HEK293 (cell line): Measurements from ENCODE around the gene GSAP.

Experiments
- FEZF1 ChIP-seq: fragments of 450-650 bp; formaldehyde crosslinking; IDR thresholded peaks from 2 replicates; pipeline ENCODE4 v1.5.1; 2016; ENCODE audit warnings: missing biosample characterization, missing genetic modification characterization
- GLIS1 ChIP-seq: fragments of 450-650 bp; formaldehyde crosslinking; IDR thresholded peaks from 2 replicates; pipeline ENCODE4 v1.5.1; 2016; ENCODE audit warnings: missing biosample characterization, missing genetic modification characterization
- KLF9 ChIP-seq: fragments of 450-650 bp; formaldehyde crosslinking; IDR thresholded peaks from 2 replicates; pipeline ENCODE4 v1.5.1; 2016; ENCODE audit warnings: missing biosample characterization, missing genetic modification characterization, low read depth
- MZF1 ChIP-seq: fragments of 450-650 bp; formaldehyde crosslinking; IDR thresholded peaks from 2 replicates; pipeline ENCODE4 v1.5.1; 2017; ENCODE audit warnings: missing biosample characterization, missing genetic modification characterization, borderline replicate concordance
- PATZ1 ChIP-seq: fragments of 450-650 bp; formaldehyde crosslinking; IDR thresholded peaks from 2 replicates; pipeline ENCODE4 v1.5.1; 2016; ENCODE audit warnings: missing biosample characterization, missing genetic modification characterization
- PRDM4 ChIP-seq: fragments of 450-650 bp; formaldehyde crosslinking; IDR thresholded peaks from 2 replicates; pipeline ENCODE4 v1.5.1; 2017; ENCODE audit warnings: missing biosample characterization, missing genetic modification characterization
- PRDM6 ChIP-seq: fragments of 450-650 bp; formaldehyde crosslinking; IDR thresholded peaks from 2 replicates; pipeline ENCODE4 v1.5.1; 2017; ENCODE audit warnings: missing biosample characterization, missing genetic modification characterization
- SP3 ChIP-seq: fragments of 450-650 bp; formaldehyde crosslinking; IDR thresholded peaks from 2 replicates; pipeline ENCODE4 v1.5.1; 2016; ENCODE audit warnings: missing biosample characterization, missing genetic modification characterization
- ZBTB17 ChIP-seq: fragments of 450-650 bp; formaldehyde crosslinking; IDR thresholded peaks from 2 replicates; pipeline ENCODE4 v1.5.1; 2016; ENCODE audit warnings: missing biosample characterization, missing genetic modification characterization
- ZBTB21 ChIP-seq: fragments of 450-650 bp; formaldehyde crosslinking; IDR thresholded peaks from 2 replicates; pipeline ENCODE4 v1.5.1; 2017; ENCODE audit warnings: missing biosample characterization, missing genetic modification characterization
- ZBTB49 ChIP-seq: fragments of 450-650 bp; formaldehyde crosslinking; IDR thresholded peaks from 2 replicates; pipeline ENCODE4 v1.5.1; 2016; ENCODE audit warnings: missing biosample characterization, missing genetic modification characterization, low read depth
- ZFP3 ChIP-seq: fragments of 450-650 bp; formaldehyde crosslinking; IDR thresholded peaks from 2 replicates; pipeline ENCODE4 v1.5.1; 2016; ENCODE audit warnings: low read depth, missing biosample characterization, missing genetic modification characterization
- ZNF138 ChIP-seq: fragments of 450-650 bp; formaldehyde crosslinking; IDR thresholded peaks from 2 replicates; pipeline ENCODE4 v1.5.1; 2016; ENCODE audit warnings: missing biosample characterization, missing genetic modification characterization, borderline replicate concordance
- ZNF148 ChIP-seq: fragments of 450-650 bp; formaldehyde crosslinking; IDR thresholded peaks from 2 replicates; pipeline ENCODE4 v1.5.0; 2017; ENCODE audit warnings: missing biosample characterization, missing genetic modification characterization, borderline replicate concordance
- ZNF19 ChIP-seq: fragments of 450-650 bp; formaldehyde crosslinking; IDR thresholded peaks from 2 replicates; pipeline ENCODE4; 2016; ENCODE audit warnings: missing biosample characterization, missing genetic modification characterization, low read depth
- ZNF2 ChIP-seq: fragments of 450-650 bp; formaldehyde crosslinking; IDR thresholded peaks from 2 replicates; pipeline ENCODE4 v1.5.1; 2016; ENCODE audit warnings: missing biosample characterization, missing genetic modification characterization
- ZNF302 ChIP-seq: fragments of 450-650 bp; formaldehyde crosslinking; IDR thresholded peaks from 2 replicates; pipeline ENCODE4 v1.5.1; 2016; ENCODE audit warnings: missing biosample characterization, missing genetic modification characterization, low read depth
- ZNF391 ChIP-seq: fragments of 450-650 bp; formaldehyde crosslinking; IDR thresholded peaks from 2 replicates; pipeline ENCODE4 v1.5.1; 2016; ENCODE audit warnings: low read depth, missing biosample characterization, missing genetic modification characterization, borderline replicate concordance
- ZNF473 ChIP-seq: fragments of 450-650 bp; formaldehyde crosslinking; IDR thresholded peaks from 2 replicates; pipeline ENCODE4 v1.5.1; 2017; ENCODE audit warnings: missing biosample characterization, missing genetic modification characterization
- ZNF521 ChIP-seq: fragments of 450-650 bp; formaldehyde crosslinking; IDR thresholded peaks from 2 replicates; pipeline ENCODE4 v1.5.1; 2017; ENCODE audit warnings: missing biosample characterization, mild to moderate bottlenecking, missing genetic modification characterization
- ZNF561 ChIP-seq: fragments of 450-650 bp; IDR thresholded peaks from 2 replicates; pipeline ENCODE4 v1.5.1; 2018; ENCODE audit warnings: missing biosample characterization, missing genetic modification characterization, borderline replicate concordance
- ZNF596 ChIP-seq: fragments of 450-650 bp; IDR thresholded peaks from 2 replicates; pipeline ENCODE4 v1.5.0; 2018; ENCODE audit warnings: missing biosample characterization, mild to moderate bottlenecking, missing genetic modification characterization, moderate library complexity
- ZNF621 ChIP-seq: fragments of 450-650 bp; formaldehyde crosslinking; IDR thresholded peaks from 2 replicates; pipeline ENCODE4 v1.5.1; 2017; ENCODE audit warnings: missing biosample characterization, missing genetic modification characterization
- ZNF629 ChIP-seq: fragments of 450-650 bp; formaldehyde crosslinking; IDR thresholded peaks from 2 replicates; pipeline ENCODE4 v1.5.1; 2017; ENCODE audit warnings: missing biosample characterization, missing genetic modification characterization
- ZNF692 ChIP-seq: fragments of 450-650 bp; formaldehyde crosslinking; IDR thresholded peaks from 2 replicates; pipeline ENCODE4 v1.5.1; 2016; ENCODE audit warnings: missing biosample characterization, missing genetic modification characterization
- ZNF747 ChIP-seq: fragments of 450-650 bp; formaldehyde crosslinking; IDR thresholded peaks from 2 replicates; pipeline ENCODE4 v1.5.1; 2016; ENCODE audit warnings: missing biosample characterization, missing genetic modification characterization
- ZNF830 ChIP-seq: fragments of 450-650 bp; IDR thresholded peaks from 2 replicates; pipeline ENCODE4 v1.5.0; 2018; ENCODE audit warnings: missing biosample characterization, missing genetic modification characterization, low read depth, mild to moderate bottlenecking, moderate library complexity

Gene GSAP

GRCh38 chr7:77415823-77416620 is at the start of gene GSAP (continued):
- TF ChIP-seq ZBTB49 (tag by site-specific recombination) (no peak), ZNF830 (tag by site-specific recombination) (no peak), ZNF391 (tag by site-specific recombination) (no peak), ZNF629 (no peak), PRDM6 (tag by site-specific recombination) (no peak), ZBTB21 (no peak), ZNF19 (no peak), ZBTB17 (no peak), ZNF138 (tag by site-specific recombination) (no peak), ZNF148 (tag by site-specific recombination) (no peak), PRDM4 (tag by site-specific recombination) (no peak), ZNF473 (tag by site-specific recombination) (no peak), ZNF2 (no peak), FEZF1 (tag by site-specific recombination) (no peak), ZFP3 (tag by site-specific recombination) (no peak), ZNF561 (tag by site-specific recombination) (0 out of 2 replicates have a peak, but pooled peaks have one; percentile 29), ZNF747 (no peak), ZNF302 (tag by site-specific recombination) (no peak), ZNF692 (tag by site-specific recombination) (no peak), PATZ1 (tag by site-specific recombination) (peak; percentile 67), GLIS1 (peak; percentile 84), ZNF621 (tag by site-specific recombination) (no peak), ZNF521 (tag by site-specific recombination) (no peak), SP3 (tag by site-specific recombination) (0 out of 2 replicates have a peak, but pooled peaks have one; percentile 11), ZNF596 (tag by site-specific recombination) (no peak), MZF1 (tag by site-specific recombination) (no peak), KLF9 (tag by site-specific recombination) (0 out of 2 replicates have a peak, but pooled peaks have one; percentile 16)
